ENCODE results near the gene SLC6A17. TPM values are rescaled to one million over a fixed set of nuclear protein-coding genes. Genes with fewer than 3 reads are reported as not detected.

The SLC6A17 gene
- total RNA-seq, 1 donor from 2014 or later: 0.52 TPM

GRCh38 chr1:110215621-110216515, 65.6 kb downstream of the SLC6A17 start:
- peaks cover 0 to 18% (median 9%) of the 10 kb centered on the region in 3 donors for H3K27me3 ChIP-seq (ENCODE audit: control insufficient read depth in 3 of 3, insufficient read depth in 3 of 3, low read length in 3 of 3)
- H3K27ac ChIP-seq (ENCODE audit: low read depth, low read length): no peak overlapping the region
- no peak overlapping the region for H3K4me3 ChIP-seq (ENCODE audit: low read length in 3 of 3)
- peaks cover 0 to 2% (median 0%) of the 10 kb centered on the region in 3 donors for H3K36me3 ChIP-seq (ENCODE audit: control insufficient read depth in 3 of 3, insufficient read depth in 3 of 3, low read length in 3 of 3)
- H3K9ac ChIP-seq (ENCODE audit: low read depth in 1 of 3, low read length in 3 of 3): peak overlapping the region in 1 of 3 donors; percentile 33
- peaks cover 6 to 39% (median 22%) of the 10 kb centered on the region in 3 donors for H3K4me1 ChIP-seq (ENCODE audit: control insufficient read depth in 3 of 3, insufficient read depth in 3 of 3, low read length in 3 of 3)
- H3K9me3 ChIP-seq (ENCODE audit: control insufficient read depth in 3 of 3, low read length in 3 of 3): no peaks in the 10 kb centered on the region

- Histone ChIP-seq H3K36me3 (ENCODE audit: control insufficient read depth in 3 of 3, insufficient read depth in 3 of 3, low read length in 3 of 3) (peaks cover 0 to 4% (median 0%) of the 10 kb centered on the region in 3 donors), H3K27me3 (ENCODE audit: control insufficient read depth in 3 of 3, insufficient read depth in 3 of 3, low read length in 3 of 3) (peaks cover 0 to 8% (median 6%) of the 10 kb centered on the region in 3 donors), H3K9ac (ENCODE audit: low read depth in 1 of 3, low read length in 3 of 3) (no peak overlapping the region)
Measured at GRCh38 chr1:110216844-110217444, 66.7 kb downstream of the SLC6A17 start.

DNA sequence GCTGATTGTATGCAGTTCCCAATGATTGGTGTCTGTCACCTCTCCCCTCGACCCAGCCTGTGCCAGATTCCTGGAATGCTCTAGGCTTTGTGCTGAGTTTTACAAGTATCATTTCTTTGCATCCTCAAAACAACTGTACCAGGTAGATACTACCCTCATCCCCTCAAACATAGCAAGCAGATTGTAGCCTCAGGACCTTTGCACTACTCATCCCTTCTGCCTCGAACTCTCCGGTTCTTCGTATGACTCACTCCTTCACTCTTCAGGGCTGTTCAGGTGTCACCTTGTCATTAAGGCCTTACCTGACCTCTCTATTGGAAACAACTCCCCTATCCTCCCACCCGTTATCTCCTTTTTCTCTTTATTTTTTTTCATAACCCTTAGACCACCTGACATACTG, 67.8 kb downstream of the SLC6A17 start:
- Histone ChIP-seq H3K4me3 (ENCODE audit: low read length in 3 of 3) (no peak overlapping the region), H3K27ac (ENCODE audit: low read depth, low read length) (no peak overlapping the region), H3K4me1 (ENCODE audit: control insufficient read depth in 3 of 3, insufficient read depth in 3 of 3, low read length in 3 of 3) (peaks cover 3 to 22% (median 10%) of the 10 kb centered on the region in 3 donors), H3K9me3 (ENCODE audit: control insufficient read depth in 3 of 3, low read length in 3 of 3) (no peaks in the 10 kb centered on the region), H3K36me3 (ENCODE audit: control insufficient read depth in 3 of 3, insufficient read depth in 3 of 3, low read length in 3 of 3) (peaks cover 0 to 12% (median 2%) of the 10 kb centered on the region in 3 donors), H3K9ac (ENCODE audit: low read depth in 1 of 3, low read length in 3 of 3) (no peak overlapping the region), H3K27me3 (ENCODE audit: control insufficient read depth in 3 of 3, insufficient read depth in 3 of 3, low read length in 3 of 3) (no peaks in the 10 kb centered on the region)

More at GRCh38 chr1:110216844-110217444, 66.7 kb downstream of the SLC6A17 start:
- Histone ChIP-seq H3K4me3 (ENCODE audit: low read length in 3 of 3) (no peak overlapping the region), H3K27ac (ENCODE audit: low read depth, low read length) (no peak overlapping the region), H3K4me1 (ENCODE audit: control insufficient read depth in 3 of 3, insufficient read depth in 3 of 3, low read length in 3 of 3) (peaks cover 3 to 31% (median 16%) of the 10 kb centered on the region in 3 donors), H3K9me3 (ENCODE audit: control insufficient read depth in 3 of 3, low read length in 3 of 3) (no peaks in the 10 kb centered on the region)

DNA sequence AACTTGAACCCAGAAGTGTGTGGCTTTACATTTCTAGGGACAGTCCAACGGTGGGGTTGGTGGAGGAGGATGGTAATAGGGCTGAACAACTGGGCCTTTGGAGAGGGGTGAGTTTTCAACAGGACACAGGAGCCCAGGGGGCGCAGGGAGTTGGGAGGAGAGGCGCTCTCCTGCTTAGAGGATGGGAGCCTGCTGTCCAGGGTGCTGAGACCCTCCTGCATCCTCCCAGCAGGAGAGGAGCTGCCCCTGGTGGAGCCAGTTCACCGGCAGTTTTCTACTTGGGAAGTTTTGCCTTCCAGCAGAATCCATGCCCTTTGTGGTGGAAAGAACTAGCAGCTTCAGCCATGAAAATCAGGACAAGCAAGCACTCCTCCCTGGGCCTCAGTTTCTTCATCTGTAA, 68.4 kb downstream of the SLC6A17 start:
- Histone ChIP-seq H3K4me1 (ENCODE audit: control insufficient read depth in 3 of 3, insufficient read depth in 3 of 3, low read length in 3 of 3) (peaks cover 3 to 20% (median 8%) of the 10 kb centered on the region in 3 donors), H3K4me3 (ENCODE audit: low read length in 3 of 3) (no peak overlapping the region), H3K27me3 (ENCODE audit: control insufficient read depth in 3 of 3, insufficient read depth in 3 of 3, low read length in 3 of 3) (no peaks in the 10 kb centered on the region), H3K27ac (ENCODE audit: low read depth, low read length) (no peak overlapping the region), H3K36me3 (ENCODE audit: control insufficient read depth in 3 of 3, insufficient read depth in 3 of 3, low read length in 3 of 3) (peaks cover under 1 to 16% (median 3%) of the 10 kb centered on the region in 3 donors), H3K9ac (ENCODE audit: low read depth in 1 of 3, low read length in 3 of 3) (no peak overlapping the region), H3K9me3 (ENCODE audit: control insufficient read depth in 3 of 3, low read length in 3 of 3) (no peaks in the 10 kb centered on the region)

- H3K9ac ChIP-seq (ENCODE audit: low read depth in 1 of 3, low read length in 3 of 3): no peak overlapping the region
- no peaks in the 10 kb centered on the region for H3K9me3 ChIP-seq (ENCODE audit: control insufficient read depth in 3 of 3, low read length in 3 of 3)
Measured at GRCh38 chr1:110220324-110220723, 70.0 kb downstream of the SLC6A17 start.

GRCh38 chr1:110221119-110221518, 70.8 kb downstream of the SLC6A17 start:
- Histone ChIP-seq H3K4me1 (ENCODE audit: control insufficient read depth in 3 of 3, insufficient read depth in 3 of 3, low read length in 3 of 3) (peaks cover 0 to under 1% (median 0%) of the 10 kb centered on the region in 3 donors), H3K9me3 (ENCODE audit: control insufficient read depth in 3 of 3, low read length in 3 of 3) (no peaks in the 10 kb centered on the region), H3K9ac (ENCODE audit: low read depth in 1 of 3, low read length in 3 of 3) (no peak overlapping the region), H3K27me3 (ENCODE audit: control insufficient read depth in 3 of 3, insufficient read depth in 3 of 3, low read length in 3 of 3) (no peaks in the 10 kb centered on the region), H3K4me3 (ENCODE audit: low read length in 3 of 3) (no peak overlapping the region), H3K27ac (ENCODE audit: low read depth, low read length) (no peak overlapping the region), H3K36me3 (ENCODE audit: control insufficient read depth in 3 of 3, insufficient read depth in 3 of 3, low read length in 3 of 3) (peaks cover 3 to 20% (median 8%) of the 10 kb centered on the region in 3 donors)

More at GRCh38 chr1:110220324-110220723, 70.0 kb downstream of the SLC6A17 start:
- peaks cover 0 to 8% (median 3%) of the 10 kb centered on the region in 3 donors for H3K4me1 ChIP-seq (ENCODE audit: control insufficient read depth in 3 of 3, insufficient read depth in 3 of 3, low read length in 3 of 3)
- H3K4me3 ChIP-seq (ENCODE audit: low read length in 3 of 3): no peak overlapping the region
- H3K27ac ChIP-seq (ENCODE audit: low read depth, low read length): no peak overlapping the region
- H3K27me3 ChIP-seq (ENCODE audit: control insufficient read depth in 3 of 3, insufficient read depth in 3 of 3, low read length in 3 of 3): no peaks in the 10 kb centered on the region
- H3K36me3 ChIP-seq (ENCODE audit: control insufficient read depth in 3 of 3, insufficient read depth in 3 of 3, low read length in 3 of 3): peaks cover 3 to 20% (median 5%) of the 10 kb centered on the region in 3 donors

DNA sequence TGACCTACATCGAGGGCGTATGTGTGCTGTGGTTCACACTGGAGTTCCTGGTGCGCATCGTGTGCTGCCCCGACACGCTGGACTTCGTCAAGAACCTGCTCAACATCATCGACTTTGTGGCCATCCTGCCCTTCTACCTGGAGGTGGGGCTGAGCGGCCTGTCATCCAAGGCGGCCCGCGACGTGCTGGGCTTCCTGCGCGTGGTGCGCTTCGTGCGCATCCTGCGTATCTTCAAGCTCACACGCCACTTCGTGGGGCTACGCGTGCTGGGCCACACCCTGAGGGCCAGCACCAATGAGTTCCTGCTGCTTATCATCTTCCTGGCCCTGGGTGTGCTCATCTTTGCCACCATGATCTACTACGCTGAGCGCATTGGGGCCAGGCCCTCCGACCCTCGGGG, 72.8 kb downstream of the SLC6A17 start:
- no peaks in the 10 kb centered on the region for H3K9me3 ChIP-seq (ENCODE audit: control insufficient read depth in 3 of 3, low read length in 3 of 3)
- no peak overlapping the region for H3K27ac ChIP-seq (ENCODE audit: low read depth, low read length)
- peaks cover 8 to 20% (median 13%) of the 10 kb centered on the region in 3 donors for H3K36me3 ChIP-seq (ENCODE audit: control insufficient read depth in 3 of 3, insufficient read depth in 3 of 3, low read length in 3 of 3)
- no peak overlapping the region for H3K9ac ChIP-seq (ENCODE audit: low read depth in 1 of 3, low read length in 3 of 3)
- H3K4me3 ChIP-seq (ENCODE audit: low read length in 3 of 3): no peak overlapping the region
- H3K4me1 ChIP-seq (ENCODE audit: control insufficient read depth in 3 of 3, insufficient read depth in 3 of 3, low read length in 3 of 3): peaks cover 4 to 10% (median 10%) of the 10 kb centered on the region in 3 donors
- no peaks in the 10 kb centered on the region for H3K27me3 ChIP-seq (ENCODE audit: control insufficient read depth in 3 of 3, insufficient read depth in 3 of 3, low read length in 3 of 3)

DNA sequence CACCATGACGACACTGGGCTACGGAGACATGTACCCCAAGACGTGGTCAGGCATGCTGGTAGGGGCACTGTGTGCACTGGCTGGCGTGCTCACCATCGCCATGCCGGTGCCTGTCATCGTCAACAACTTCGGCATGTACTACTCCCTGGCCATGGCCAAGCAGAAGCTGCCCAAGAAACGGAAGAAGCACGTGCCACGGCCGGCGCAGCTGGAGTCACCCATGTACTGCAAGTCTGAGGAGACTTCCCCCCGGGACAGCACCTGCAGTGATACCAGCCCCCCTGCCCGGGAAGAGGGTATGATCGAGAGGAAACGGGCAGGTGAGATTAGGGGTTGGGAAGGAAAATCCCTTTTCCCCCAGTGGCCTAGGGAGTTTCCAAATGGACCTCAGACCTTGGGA, 73.3 kb downstream of the SLC6A17 start:
- Histone ChIP-seq H3K27ac (ENCODE audit: low read depth, low read length) (no peak overlapping the region), H3K9ac (ENCODE audit: low read depth in 1 of 3, low read length in 3 of 3) (no peak overlapping the region), H3K36me3 (ENCODE audit: control insufficient read depth in 3 of 3, insufficient read depth in 3 of 3, low read length in 3 of 3) (peaks cover 8 to 20% (median 13%) of the 10 kb centered on the region in 3 donors), H3K4me1 (ENCODE audit: control insufficient read depth in 3 of 3, insufficient read depth in 3 of 3, low read length in 3 of 3) (peaks cover 4 to 13% (median 12%) of the 10 kb centered on the region in 3 donors), H3K9me3 (ENCODE audit: control insufficient read depth in 3 of 3, low read length in 3 of 3) (no peaks in the 10 kb centered on the region), H3K4me3 (ENCODE audit: low read length in 3 of 3) (no peak overlapping the region), H3K27me3 (ENCODE audit: control insufficient read depth in 3 of 3, insufficient read depth in 3 of 3, low read length in 3 of 3) (no peaks in the 10 kb centered on the region)

DNA sequence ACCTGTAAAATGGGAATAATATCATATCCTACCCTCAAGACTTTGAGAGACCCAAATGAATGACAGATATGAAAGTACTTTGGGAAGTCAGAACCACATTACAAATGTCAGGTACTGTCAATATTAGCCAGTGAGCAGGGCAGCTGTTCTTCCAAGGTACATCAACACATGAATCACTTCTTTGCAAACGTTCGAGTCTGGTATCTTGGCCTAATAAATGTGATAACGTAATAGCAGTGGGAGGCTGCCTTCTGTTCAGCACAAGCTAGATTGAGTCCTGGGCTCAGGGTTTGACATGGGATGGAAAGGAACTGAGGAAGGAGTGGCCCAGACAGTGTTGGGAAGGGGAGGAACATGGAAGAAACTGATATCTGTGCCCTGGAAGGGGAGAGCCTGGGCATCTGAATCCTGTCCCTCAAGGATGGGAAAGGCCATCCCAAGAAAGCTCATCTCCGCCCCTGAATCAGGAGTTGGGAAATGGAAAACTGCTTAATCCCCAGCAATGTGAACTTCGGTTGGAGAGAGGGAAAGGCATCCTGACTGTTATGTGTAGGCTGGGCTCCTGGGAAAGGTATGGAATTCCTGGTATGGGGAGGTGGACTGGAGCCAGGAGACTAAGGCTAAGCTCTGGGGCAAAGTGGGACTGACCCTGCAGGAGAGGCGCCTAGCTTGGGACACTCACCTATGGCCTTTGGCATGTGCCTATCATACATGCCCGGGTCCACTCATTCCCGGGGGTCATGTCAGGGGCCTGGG, 74.1 kb downstream of the SLC6A17 start:
- Histone ChIP-seq H3K27me3 (ENCODE audit: control insufficient read depth in 3 of 3, insufficient read depth in 3 of 3, low read length in 3 of 3) (no peaks in the 10 kb centered on the region), H3K4me1 (ENCODE audit: control insufficient read depth in 3 of 3, insufficient read depth in 3 of 3, low read length in 3 of 3) (peaks cover 4 to 18% (median 15%) of the 10 kb centered on the region in 3 donors), H3K9me3 (ENCODE audit: control insufficient read depth in 3 of 3, low read length in 3 of 3) (no peaks in the 10 kb centered on the region), H3K9ac (ENCODE audit: low read depth in 1 of 3, low read length in 3 of 3) (no peak overlapping the region), H3K36me3 (ENCODE audit: control insufficient read depth in 3 of 3, insufficient read depth in 3 of 3, low read length in 3 of 3) (peaks cover 10 to 20% (median 13%) of the 10 kb centered on the region in 3 donors), H3K27ac (ENCODE audit: low read depth, low read length) (no peak overlapping the region), H3K4me3 (ENCODE audit: low read length in 3 of 3) (no peak overlapping the region)

Data from skeletal muscle tissue (tissue), 4 donors.